GM18870 (cell line): ENCODE results near the gene SLC30A7.

ENCODE experiments used
- ATAC-seq: cut with Tn5 transposase; IDR thresholded peaks from one replicate; pipeline ENCODE4 v1.9.1; 2021; ENCODE audit warnings: moderate library complexity; ENCODE audit not compliant: unreplicated experiment

Gene SLC30A7

DNA sequence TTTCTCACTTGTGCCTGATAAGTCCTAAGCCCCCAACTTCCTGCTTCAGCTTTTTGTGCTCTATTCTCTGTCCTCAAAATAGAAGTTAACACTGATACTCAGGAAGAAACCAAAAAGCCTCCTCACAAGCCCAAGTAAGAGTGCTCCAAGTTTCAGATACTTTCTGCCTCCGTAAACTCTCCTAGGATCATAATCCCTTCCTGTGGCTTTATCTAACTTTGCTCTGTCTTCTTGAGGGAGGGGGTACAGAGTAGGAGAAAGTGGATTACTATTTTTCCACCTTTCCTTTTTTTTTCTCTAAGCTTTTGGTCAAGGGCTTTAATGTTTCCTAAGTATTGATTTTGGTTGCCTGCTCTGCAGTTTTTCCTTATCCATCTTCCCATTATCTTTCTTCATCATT lies 75.1 kb downstream of the SLC30A7 start:
- no peak for ATAC-seq

DNA sequence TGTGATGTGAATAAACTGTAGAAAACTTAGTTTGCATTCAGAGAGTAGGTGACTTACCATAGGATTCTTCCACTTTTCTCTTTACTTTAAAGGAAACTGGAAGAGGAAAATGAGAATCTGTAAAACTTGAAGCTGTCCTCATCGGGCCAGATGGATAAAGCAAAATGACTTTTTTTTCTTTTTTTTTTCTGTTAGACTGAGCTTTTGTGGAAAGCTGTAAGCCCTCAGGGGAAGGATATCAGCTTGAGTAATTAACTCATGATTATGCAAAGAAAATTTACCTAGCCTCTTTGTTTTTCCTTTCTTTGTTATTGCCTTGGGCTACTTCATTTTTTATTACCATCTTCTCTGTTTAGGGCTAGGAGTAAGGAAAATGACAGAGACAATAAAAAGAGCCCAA lies 76.3 kb downstream of the SLC30A7 start:
- ATAC-seq: no peak

DNA sequence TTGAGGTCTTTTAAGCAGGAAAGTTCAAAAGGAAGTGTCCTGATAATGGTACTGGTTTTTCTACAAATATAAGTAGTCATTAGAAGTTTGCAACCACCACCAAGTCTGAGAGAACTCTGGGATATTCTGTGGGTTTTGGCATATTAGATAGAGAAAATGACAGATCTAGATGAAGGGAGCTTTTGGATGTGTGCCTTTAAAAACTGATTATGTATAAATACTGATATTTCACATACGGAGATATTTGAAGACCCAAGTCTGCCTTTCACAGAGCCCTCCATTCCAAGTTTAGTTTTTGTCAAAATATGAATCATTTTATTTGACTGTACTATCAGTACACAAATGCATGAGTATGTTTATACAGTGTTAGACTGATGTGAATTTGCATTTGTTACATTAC lies 81.0 kb downstream of the SLC30A7 start:
- no peak for ATAC-seq

DNA sequence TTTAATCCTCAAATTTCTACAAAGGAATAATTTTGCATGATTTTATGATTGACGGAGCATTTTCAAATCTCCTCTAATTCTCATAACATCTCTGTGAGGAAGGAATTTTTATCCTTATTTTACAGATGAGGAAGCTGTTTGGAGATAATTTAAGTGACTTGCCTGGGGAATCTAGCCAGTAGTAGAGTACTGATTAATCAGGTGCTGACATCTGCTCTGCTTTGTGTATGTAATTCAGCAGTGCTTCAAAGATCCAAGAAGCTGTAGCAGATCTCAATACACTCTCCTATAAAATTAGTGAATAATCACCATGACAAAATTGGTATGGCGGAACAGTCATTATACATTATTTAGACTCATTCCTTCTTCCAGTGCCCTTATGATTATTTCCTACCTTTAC lies 83.7 kb downstream of the SLC30A7 start:
- ATAC-seq: no peak

DNA sequence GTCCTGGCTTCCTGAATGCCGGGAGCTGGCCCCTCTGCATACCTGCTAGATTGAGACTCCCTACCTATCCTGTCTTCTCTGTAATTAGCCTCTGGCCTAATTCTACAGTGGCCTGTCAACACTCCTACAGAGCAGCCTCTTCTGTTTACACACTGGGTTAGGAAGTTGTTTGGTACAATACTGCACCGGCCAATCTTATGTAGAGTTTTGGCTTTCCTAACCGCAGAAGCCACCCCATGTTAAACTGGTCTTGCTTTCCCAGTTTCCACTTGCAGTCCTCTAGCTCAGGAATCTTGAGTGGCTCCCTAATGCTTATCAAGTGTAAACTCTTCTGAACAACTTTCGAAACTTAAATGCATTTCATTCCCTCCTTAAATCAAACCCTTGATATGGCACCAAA lies 86.9 kb downstream of the SLC30A7 start:
- ATAC-seq: no peak

DNA sequence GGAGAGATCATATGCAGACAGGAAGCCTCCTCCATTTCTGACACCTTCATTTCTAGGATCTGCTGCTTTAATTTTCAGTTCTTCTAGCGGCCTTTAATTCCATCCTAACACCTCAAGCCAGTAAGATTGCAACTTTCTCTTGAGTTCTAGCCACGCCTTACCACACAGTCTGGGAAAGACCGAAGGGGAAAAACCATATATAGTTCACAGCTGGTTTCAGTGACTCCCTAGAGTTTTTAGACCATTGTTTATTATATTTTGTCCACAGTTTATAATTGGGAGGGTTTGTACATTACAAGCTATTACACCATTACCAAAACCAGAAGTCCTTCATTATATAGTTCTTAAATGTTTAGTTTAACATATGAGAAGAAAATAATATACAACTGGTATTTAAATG lies 92.2 kb downstream of the SLC30A7 start:
- no peak for ATAC-seq

DNA sequence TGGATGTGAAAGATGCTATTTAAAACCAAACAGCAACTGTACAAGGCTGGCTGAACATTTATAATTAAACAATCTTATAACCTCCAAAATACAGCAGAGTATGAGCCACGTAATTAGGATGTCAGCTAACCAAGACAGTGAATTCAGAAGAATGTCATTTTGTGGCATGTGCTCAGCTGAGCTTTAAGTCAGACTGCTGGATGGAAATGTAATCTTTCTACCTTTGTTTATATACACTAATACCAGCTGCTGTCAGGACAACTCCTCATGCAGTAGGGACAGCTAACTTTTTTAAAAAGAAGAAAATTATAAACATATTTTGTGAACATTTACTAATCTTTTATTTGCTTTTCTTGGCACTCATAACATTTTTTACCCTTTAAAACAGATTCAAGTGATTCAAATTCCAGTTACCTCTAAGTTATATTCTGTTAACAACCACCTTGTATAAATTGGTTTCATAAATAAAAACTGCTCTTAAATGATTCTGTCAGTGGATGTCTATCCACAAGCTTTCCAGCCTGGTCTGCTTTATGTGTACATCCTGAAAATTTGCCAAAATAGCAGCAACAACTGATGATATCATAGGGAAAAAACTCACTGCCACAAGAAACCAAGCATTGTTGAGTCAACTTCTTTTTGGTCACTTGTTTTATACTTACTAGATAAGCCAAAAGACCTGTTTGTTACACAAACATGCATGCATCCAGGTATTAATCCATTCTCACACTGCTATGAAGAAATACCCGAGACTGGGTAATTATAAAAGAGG lies 93.6 kb downstream of the SLC30A7 start:
- no peak for ATAC-seq

DNA sequence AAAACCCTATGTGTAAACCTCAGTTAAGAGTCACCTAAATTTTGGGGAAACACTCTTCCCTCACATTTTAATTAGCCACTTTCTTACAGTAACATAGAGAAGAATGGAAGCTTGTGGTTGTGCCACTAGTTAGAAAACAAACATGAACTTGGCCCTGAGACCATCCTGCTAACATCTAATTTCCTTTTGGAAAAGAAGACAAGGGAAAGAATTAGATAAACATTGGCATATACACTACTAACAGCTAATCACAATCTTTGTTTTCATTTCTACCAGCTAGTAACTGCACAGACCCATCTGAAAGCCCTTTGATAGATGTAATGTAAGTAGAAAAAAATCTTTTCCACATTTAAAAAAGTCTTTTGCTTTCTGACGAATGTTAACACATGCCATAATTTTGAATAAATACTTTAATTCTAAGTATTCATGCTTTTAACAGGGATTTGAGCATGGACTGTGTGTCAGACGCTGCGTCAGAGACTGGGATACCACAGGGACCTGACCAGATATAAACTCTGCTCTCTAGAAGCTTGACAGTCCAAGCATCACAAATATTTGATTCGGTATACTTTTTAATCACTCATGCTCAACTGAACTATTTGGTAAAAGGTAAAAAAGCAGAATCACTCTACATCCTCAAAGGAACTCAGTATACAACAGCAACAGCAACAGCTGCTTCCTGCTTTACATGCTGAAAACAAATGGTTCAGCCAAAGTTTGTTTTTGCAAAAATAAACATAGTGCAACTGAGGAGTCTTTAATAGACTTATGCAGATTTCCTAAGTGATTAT lies 99.5 kb downstream of the SLC30A7 start:
- no peak for ATAC-seq

DNA sequence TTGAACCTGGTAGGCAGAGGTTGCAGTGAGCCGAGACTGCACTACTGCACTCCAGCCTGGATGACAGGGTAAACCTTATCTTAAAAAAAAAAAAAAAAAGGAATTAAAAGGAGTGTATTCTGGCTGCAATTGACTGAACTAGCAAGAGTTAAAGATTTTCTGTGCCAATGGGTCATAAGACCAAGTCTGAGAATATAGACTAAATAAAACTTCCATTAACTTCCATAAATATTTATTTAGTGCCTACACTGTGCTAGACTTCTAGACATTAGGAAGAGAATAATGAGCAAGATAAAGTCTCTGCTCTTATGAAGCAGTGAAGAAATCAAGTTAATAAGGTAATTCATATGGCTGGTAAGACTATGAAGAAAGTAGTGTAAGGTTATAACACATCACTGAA lies 102.5 kb downstream of the SLC30A7 start:
- no peak for ATAC-seq

DNA sequence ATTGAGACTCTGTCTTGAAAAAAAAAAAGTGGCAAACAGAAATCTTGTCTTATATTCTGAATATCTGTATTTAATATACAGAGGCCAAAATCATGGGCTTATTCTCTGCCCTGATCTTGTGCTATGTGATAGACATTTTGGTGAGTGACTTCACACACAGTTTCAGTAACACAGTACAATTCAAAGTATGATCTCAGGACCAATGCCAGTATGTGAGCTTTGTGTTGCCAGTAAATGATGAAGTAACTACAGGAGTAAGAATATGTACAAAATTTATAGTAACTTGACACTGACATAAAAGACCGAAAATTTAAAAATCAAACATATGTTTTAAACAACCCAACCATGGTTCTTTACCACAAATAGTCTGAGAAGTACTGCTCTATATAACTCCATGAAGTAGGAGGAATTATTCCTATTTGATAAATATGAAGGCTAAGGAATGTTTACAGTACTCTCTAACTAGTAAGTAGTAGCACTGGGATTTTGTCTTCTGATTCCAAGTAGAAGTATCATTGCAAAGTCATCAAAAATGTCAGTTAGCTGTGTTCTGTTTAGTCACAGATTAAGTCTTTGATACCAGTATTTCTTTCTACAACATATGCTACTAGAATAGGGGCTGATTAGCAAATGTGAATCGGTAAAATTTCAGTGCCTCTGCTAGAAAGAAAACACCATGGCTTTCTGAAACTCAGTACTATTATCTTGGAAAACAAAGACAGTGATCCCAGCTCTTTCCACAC lies 104.4 kb downstream of the SLC30A7 start:
- ATAC-seq: no peak

DNA sequence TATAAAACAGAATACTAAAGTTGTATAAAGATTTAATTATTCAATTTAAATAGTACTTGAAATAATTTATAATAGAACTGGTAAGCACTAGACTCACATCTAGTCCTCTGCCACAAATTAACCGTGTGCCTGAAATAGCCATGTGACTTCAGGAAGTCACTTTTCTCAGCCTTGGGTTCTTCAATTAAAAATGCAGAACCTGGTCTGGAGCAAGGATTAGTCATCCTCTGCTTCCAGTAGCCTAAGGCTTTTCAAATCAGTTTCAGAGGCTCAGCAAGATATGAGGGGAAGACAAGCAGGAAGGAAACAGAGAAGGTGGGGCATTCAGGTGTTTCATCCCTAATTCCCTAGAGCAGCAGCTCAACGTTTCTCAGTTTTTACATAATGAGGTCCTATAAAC lies 106.7 kb downstream of the SLC30A7 start:
- peak; percentile 50 for ATAC-seq

DNA sequence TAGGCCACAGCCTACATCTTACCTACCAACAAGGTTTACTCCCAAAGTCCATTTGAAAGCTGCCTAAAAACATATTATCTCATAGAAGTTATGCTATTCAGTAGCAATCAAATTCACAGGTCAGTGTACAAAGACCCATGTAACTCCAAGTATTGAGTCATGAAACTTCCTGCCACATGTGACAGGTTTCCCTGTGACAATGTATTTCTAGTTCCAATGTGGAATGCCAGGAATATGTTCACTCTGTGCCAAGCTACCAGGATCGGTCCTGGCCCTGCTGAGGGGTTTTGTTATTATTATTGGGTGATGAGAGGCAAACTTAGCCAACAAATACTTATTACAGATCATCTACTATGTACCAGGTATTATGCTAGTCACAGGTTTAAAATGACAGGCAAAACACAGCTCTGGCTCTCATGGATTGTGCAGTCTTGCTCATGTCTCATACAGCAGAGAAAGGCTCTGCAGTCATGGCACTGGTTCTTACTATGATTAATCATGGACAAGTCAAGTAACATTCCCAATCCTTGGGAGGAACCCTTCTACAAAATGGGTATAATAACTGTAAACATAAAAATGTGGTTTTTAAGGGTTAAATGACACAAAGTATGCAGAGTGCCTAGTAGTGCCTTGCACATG lies 107.2 kb downstream of the SLC30A7 start:
- peak; percentile 9 for ATAC-seq

DNA sequence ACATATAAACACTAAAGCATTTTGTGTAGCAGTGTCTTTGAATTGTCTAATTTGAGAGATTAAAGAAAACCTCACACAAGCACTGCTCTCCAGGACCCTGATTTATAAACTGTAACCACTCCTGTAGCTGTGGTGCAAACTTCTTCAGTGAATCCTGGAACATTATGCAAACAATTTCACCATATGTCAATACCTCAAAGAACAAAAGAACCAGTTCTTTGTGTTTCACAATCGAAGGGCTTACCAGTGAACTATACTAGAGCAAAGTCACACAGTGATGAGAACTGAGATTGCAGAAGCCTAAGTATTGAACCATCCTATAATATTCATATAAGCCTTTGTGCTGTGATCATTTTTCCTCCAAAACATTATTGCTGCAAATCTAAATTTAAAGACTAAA lies 108.2 kb downstream of the SLC30A7 start:
- ATAC-seq: peak; percentile 40

DNA sequence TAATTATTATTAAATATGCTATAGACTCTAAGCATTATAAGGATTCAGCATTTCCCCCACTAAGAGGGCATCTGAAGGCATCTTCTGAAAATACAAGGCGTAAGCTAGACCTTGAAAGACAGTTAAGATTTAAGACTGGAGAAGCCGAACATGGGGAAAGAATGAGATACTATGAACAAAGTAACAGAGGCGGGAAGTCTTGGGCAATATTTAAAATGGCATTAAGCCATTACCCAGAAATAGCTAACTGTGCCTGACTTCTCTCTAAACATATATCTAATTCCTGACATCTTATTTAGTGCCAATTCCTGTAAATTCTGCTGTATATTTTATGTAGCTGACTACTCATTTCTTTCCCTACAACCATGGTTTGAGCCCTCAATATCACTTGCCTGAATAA lies 108.8 kb downstream of the SLC30A7 start:
- ATAC-seq: no peak

DNA sequence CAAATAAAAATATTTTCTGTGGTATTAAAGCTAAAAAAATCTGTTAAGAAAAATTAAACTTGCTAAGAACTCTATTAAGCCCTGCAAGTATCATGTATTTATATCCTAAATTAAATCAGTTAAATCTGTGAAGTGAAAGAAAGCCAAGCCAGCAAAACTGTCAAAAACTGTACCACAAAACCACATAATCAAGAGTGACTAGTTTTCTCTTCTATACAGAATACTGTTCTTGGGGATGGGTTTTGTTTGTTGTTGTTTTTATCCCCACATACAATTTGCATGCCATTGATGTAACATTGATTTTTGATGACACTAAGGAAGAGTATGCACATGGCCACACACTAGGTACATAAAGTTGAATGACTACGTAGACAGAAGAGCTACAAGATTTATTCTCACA lies 109.3 kb downstream of the SLC30A7 start:
- ATAC-seq: no peak

DNA sequence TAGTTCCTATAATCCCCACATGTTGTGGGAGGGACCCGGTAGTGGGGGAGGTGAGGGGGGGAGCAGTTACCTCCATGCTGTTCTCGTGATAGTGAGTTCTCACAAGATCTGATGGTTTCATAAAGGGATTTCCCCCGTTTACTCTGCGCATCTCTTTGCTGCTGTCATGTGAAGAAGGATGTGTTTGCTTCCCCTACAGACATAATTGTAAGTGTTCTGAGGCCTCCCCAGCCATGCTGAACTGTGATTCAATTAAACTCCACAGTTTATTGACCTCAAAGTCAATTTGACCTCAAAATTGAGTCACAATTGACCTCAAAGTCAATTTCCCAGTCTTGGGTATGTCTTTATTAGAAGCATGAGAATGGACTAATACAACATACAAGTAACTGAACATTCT lies 110.0 kb downstream of the SLC30A7 start:
- no peak for ATAC-seq

DNA sequence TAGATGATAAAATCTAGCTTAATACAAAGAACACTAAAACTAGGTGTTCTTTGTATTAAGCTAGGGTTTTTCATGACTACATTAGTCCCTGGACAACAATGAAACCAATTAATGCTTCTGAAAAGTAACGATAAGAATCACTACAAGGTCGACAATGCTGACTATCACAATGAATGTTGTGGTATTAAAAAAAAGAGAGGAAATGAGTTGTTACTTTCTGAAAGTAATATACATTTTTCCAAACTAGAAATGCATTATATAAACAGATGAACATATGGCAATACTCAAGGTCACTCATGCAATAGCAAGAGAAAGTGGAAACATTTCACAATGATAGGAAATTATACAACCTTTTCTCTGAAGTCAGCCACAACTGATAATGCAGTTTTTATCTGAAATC lies 110.7 kb downstream of the SLC30A7 start:
- ATAC-seq: no peak

DNA sequence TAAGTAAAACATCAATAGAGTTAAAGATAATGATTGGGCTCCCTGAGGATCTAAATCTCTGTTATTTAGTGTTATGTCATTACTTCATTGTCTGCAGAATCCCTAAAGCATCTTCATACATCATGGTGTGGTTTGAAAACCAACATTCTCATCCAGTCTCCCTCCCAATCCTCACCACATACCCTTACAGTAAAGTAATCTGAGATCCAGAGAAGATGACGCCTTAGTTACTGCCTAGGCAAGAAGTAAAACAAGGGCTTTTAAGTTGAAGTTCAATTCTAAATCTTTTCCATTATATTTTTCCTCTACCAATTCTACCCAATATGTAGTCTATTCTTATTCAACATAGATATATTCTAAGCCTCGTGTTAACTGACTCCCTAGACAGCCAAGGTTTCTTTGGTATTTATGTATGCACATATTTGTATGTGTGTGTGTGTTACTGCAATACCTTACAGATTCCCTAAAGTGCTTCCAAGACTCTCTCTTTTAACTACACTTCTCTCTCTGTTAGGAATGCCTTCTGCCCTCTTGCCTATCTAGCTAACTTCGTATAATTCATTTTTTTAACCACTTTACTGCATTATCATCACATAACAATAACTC lies 112.4 kb downstream of the SLC30A7 start:
- ATAC-seq: no peak

DNA sequence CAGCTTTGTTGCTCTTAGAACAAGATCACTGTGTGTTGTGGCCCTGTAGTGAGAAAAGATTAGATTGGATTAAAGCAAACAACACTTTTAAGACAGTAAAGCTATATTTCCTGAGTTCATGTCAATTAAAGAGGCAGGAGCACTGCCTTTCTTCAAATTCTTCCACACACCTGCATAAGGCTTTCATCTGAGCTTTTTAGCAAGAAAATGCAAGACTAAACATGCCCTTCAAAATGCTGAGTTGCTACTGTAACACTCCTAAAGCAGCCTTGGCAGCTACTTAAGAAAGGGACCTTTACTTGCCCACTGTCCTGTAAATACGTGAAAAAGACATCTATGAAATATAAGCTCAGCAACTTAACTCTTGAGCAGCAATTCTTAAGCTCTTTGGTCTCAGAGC lies 117.9 kb downstream of the SLC30A7 start:
- no peak for ATAC-seq

DNA sequence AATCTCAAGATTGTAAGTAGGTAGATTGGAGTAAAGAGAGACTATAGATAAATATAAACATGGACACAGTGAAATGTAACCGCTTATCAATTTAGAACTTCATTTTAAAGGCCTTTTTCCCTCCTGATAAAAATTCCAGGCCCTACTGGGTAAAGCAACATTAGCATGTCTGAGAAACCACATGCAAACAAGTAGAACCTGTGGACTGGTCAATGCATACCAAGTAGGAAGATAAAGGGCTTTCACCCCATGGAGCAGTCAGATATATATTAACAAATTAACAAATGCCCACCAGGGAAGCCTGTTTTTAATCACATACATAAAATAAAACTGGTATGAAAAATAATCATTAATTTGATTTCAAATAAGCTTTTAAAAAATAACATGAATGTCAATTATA lies 121.6 kb downstream of the SLC30A7 start:
- ATAC-seq: no peak

DNA sequence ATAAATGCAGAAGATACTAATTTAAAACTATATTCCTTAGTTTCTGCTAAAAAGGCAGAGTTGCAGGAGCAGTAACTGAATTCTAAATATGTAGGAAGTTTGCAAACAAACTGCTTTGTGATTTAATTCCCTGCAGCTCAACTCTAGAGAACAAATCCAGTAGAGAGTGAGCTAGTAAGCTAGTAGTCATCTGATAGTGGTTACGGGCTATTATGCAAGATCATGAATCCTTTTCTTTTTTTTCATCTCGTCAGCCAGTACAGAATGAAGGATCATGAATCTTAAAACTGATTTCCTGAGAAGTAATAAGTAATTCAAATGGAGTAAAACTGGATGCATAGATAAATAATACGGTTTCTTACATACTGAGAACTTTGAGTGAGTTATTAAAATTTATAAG lies 126.4 kb downstream of the SLC30A7 start:
- no peak for ATAC-seq
